Activated CD4-positive, alpha-beta T cell treated with anti-CD3 and anti-CD28 coated beads for 36 hours (primary cell): Measurements from ENCODE around the gene ZNF467. TPM values are rescaled to one million over a fixed set of nuclear protein-coding genes. Genes with fewer than 3 reads are reported as not detected.

Experiments
- ATAC-seq: fragments of 200-7000 bp; cut with Tn5 transposase; one replicate; pipeline ENCODE4 v1.10.0; 2021; ENCODE audit warnings: mild to moderate bottlenecking, moderate library complexity
- CTCF ChIA-PET: fragments of 350-600 bp; sonication (Branson Sonifier 250); formaldehyde crosslinking; loops from one replicate; lab custom pipeline; 2021; ENCODE audit warnings: antibody characterized with exemption; lab: Charles Lee
- POLR2A ChIA-PET: fragments of 350-600 bp; sonication (Branson Sonifier 250); formaldehyde crosslinking; loops from one replicate; lab custom pipeline; 2021; ENCODE audit warnings: antibody characterized with exemption, inconsistent platforms; lab: Charles Lee
- DNase-seq: peaks from one replicate; pipeline ENCODE4 v3.0.0-alpha.2; 2020
- H3K27ac Mint-ChIP-seq: one replicate; pipeline ENCODE4 v1.8.0; 2021; ENCODE audit warnings: mixed read lengths
- H3K27me3 Mint-ChIP-seq: one replicate; pipeline ENCODE4 v1.8.0; 2021; ENCODE audit warnings: mixed read lengths
- H3K36me3 Mint-ChIP-seq: one replicate; pipeline ENCODE4 v1.8.0; 2021; ENCODE audit warnings: low read depth, mixed read lengths
- H3K4me1 Mint-ChIP-seq: one replicate; pipeline ENCODE4 v1.8.0; 2021; ENCODE audit warnings: mixed read lengths
- H3K4me3 Mint-ChIP-seq: one replicate; pipeline ENCODE4 v1.8.0; 2021; ENCODE audit warnings: mild to moderate bottlenecking, moderate library complexity, mixed read lengths
- H3K9me3 Mint-ChIP-seq: one replicate; pipeline ENCODE4 v1.8.0; 2021; ENCODE audit warnings: low read depth, mixed read lengths
- intact Hi-C, 2 experiments: fragments of 100-400 bp; cut with DNase I in 1 of 2; cut with micrococcal nuclease in 1 of 2; formaldehyde crosslinking; loops; one replicate each; pipeline versions ENCODE4 v1.14.2 to v1.15.1; 2022 to 2024; cut with DNase I, micrococcal nuclease
- total RNA-seq, 2 experiments: library from RNA; stranded (reverse); gene quantifications; one replicate each; pipeline ENCODE4 v1.2.3, GENCODE V29; 2021

Gene ZNF467
- total RNA-seq, 2 experiments from 2014 or later, result 0.23 to 0.25 TPM

- CTCF ChIA-PET, result no interaction called here
- Mint-ChIP-seq H3K27me3 (no peaks in the 10 kb centered on the region), H3K4me1 (no peaks in the 10 kb centered on the region), H3K4me3 (no peak overlapping the region), H3K9me3 (no peaks in the 10 kb centered on the region), H3K27ac (no peak overlapping the region), H3K36me3 (no peaks in the 10 kb centered on the region)
- DNase-seq, result no peak
- no peak for ATAC-seq
- intact Hi-C loops, result no loop called here
- POLR2A ChIA-PET, result no interaction called here
Measured at GRCh38 chr7:149816267-149816751, 42.9 kb upstream of the ZNF467 start.

- no peaks in the 10 kb centered on the region for H3K4me1 Mint-ChIP-seq
- no peaks in the 10 kb centered on the region for H3K27me3 Mint-ChIP-seq
- H3K27ac Mint-ChIP-seq, result no peak overlapping the region
- no peaks in the 10 kb centered on the region for H3K9me3 Mint-ChIP-seq
- DNase-seq (no peak), ATAC-seq (no peak)
- no peak overlapping the region for H3K4me3 Mint-ChIP-seq
- intact Hi-C loops, result no loop called here
- ChIA-PET CTCF (no interaction called here), POLR2A (no interaction called here)
- H3K36me3 Mint-ChIP-seq, result no peaks in the 10 kb centered on the region
Measured at GRCh38 chr7:149815661-149816266, 42.4 kb upstream of the ZNF467 start.

- DNase-seq (no peak), ATAC-seq (no peak)
- Mint-ChIP-seq H3K4me1 (no peaks in the 10 kb centered on the region), H3K9me3 (no peaks in the 10 kb centered on the region), H3K36me3 (no peaks in the 10 kb centered on the region), H3K27ac (no peak overlapping the region), H3K27me3 (no peaks in the 10 kb centered on the region), H3K4me3 (no peak overlapping the region)
- POLR2A ChIA-PET, result no interaction called here
- intact Hi-C loops, result no loop called here
- CTCF ChIA-PET, result no interaction called here
Measured at GRCh38 chr7:149815121-149815520, 41.7 kb upstream of the ZNF467 start.

- no peaks in the 10 kb centered on the region for H3K27me3 Mint-ChIP-seq
- no peaks in the 10 kb centered on the region for H3K4me1 Mint-ChIP-seq
- no peak overlapping the region for H3K27ac Mint-ChIP-seq
- no peak overlapping the region for H3K4me3 Mint-ChIP-seq
- ATAC-seq (no peak), DNase-seq (no peak)
- intact Hi-C loops, result no loop called here
- H3K9me3 Mint-ChIP-seq, result no peaks in the 10 kb centered on the region
- POLR2A ChIA-PET, result no interaction called here
- CTCF ChIA-PET, result no interaction called here
- no peaks in the 10 kb centered on the region for H3K36me3 Mint-ChIP-seq
Measured at GRCh38 chr7:149814494-149814893, 41.1 kb upstream of the ZNF467 start.

GRCh38 chr7:149813254-149814035 lies 40.1 kb upstream of the ZNF467 start:
- CTCF ChIA-PET, result interaction anchor here (0.5 kb wide), 1 partner anchor 567 kb away, joined by 4 read pairs; no protein-coding TSS in a partner anchor

GRCh38 chr7:149811831-149812490 lies 38.6 kb upstream of the ZNF467 start:
- POLR2A ChIA-PET, result no interaction called here
- ATAC-seq (no peak), DNase-seq (no peak)
- Mint-ChIP-seq H3K27ac (no peak overlapping the region), H3K27me3 (no peaks in the 10 kb centered on the region), H3K4me3 (no peak overlapping the region), H3K4me1 (no peaks in the 10 kb centered on the region), H3K9me3 (no peaks in the 10 kb centered on the region), H3K36me3 (no peaks in the 10 kb centered on the region)
- CTCF ChIA-PET, result interaction anchor here (0.6 kb wide), 1 partner anchor 12 kb away, joined by 4 read pairs; no protein-coding TSS in a partner anchor
- intact Hi-C loops, result no loop called here

More at GRCh38 chr7:149813254-149814035, 40.1 kb upstream of the ZNF467 start:
- no peaks in the 10 kb centered on the region for H3K27me3 Mint-ChIP-seq
- no peaks in the 10 kb centered on the region for H3K4me1 Mint-ChIP-seq
- DNase-seq, result no peak
- no peak overlapping the region for H3K27ac Mint-ChIP-seq
- H3K36me3 Mint-ChIP-seq, result no peaks in the 10 kb centered on the region
- intact Hi-C loops, result no loop called here
- no peak overlapping the region for H3K4me3 Mint-ChIP-seq
- POLR2A ChIA-PET, result no interaction called here
- no peaks in the 10 kb centered on the region for H3K9me3 Mint-ChIP-seq
- no peak for ATAC-seq

- POLR2A ChIA-PET, result no interaction called here
- H3K27me3 Mint-ChIP-seq, result no peaks in the 10 kb centered on the region
- intact Hi-C loops, result no loop called here
- no peak overlapping the region for H3K27ac Mint-ChIP-seq
- H3K36me3 Mint-ChIP-seq, result no peaks in the 10 kb centered on the region
- H3K9me3 Mint-ChIP-seq, result no peaks in the 10 kb centered on the region
- H3K4me3 Mint-ChIP-seq, result no peak overlapping the region
- DNase-seq (no peak), ATAC-seq (no peak)
- no peaks in the 10 kb centered on the region for H3K4me1 Mint-ChIP-seq
- CTCF ChIA-PET, result no interaction called here
Measured at GRCh38 chr7:149811221-149811620, 37.8 kb upstream of the ZNF467 start.

- no peaks in the 10 kb centered on the region for H3K36me3 Mint-ChIP-seq
- CTCF ChIA-PET, result interaction anchor here (0.6 to 1.1 kb wide), 2 partner anchors 31 to 181 kb away, joined by 3 read pairs; no protein-coding TSS in a partner anchor
- ATAC-seq (no peak), DNase-seq (no peak)
- intact Hi-C loops, result no loop called here
- H3K27me3 Mint-ChIP-seq, result no peaks in the 10 kb centered on the region
- POLR2A ChIA-PET, result no interaction called here
- H3K9me3 Mint-ChIP-seq, result no peaks in the 10 kb centered on the region
- H3K27ac Mint-ChIP-seq, result no peak overlapping the region
- H3K4me1 Mint-ChIP-seq, result no peaks in the 10 kb centered on the region
- H3K4me3 Mint-ChIP-seq, result no peak overlapping the region
Measured at GRCh38 chr7:149809215-149809614, 35.8 kb upstream of the ZNF467 start.

- no peaks in the 10 kb centered on the region for H3K4me1 Mint-ChIP-seq
- POLR2A ChIA-PET, result no interaction called here
- H3K27ac Mint-ChIP-seq, result no peak overlapping the region
- intact Hi-C loops, result no loop called here
- H3K4me3 Mint-ChIP-seq, result no peak overlapping the region
- H3K36me3 Mint-ChIP-seq, result no peaks in the 10 kb centered on the region
- no peak for ATAC-seq
- no peaks in the 10 kb centered on the region for H3K9me3 Mint-ChIP-seq
- CTCF ChIA-PET, result interaction anchor here (0.6 to 1.1 kb wide), 4 partner anchors 66 to 638 kb away, joined by 3 to 7 read pairs (median 3); no protein-coding TSS in a partner anchor
- no peaks in the 10 kb centered on the region for H3K27me3 Mint-ChIP-seq
- DNase-seq, result no peak
Measured at GRCh38 chr7:149808311-149808710, 34.9 kb upstream of the ZNF467 start.

- CTCF ChIA-PET, result interaction anchor here (0.6 to 1.3 kb wide), 4 partner anchors 10 to 144 kb away, joined by 3 to 7 read pairs (median 3); no protein-coding TSS in a partner anchor
- DNase-seq (no peak), ATAC-seq (no peak)
- POLR2A ChIA-PET, result no interaction called here
- intact Hi-C loops, result no loop called here
- Mint-ChIP-seq H3K4me3 (no peak overlapping the region), H3K36me3 (no peaks in the 10 kb centered on the region), H3K27me3 (no peaks in the 10 kb centered on the region), H3K27ac (no peak overlapping the region), H3K9me3 (no peaks in the 10 kb centered on the region), H3K4me1 (no peaks in the 10 kb centered on the region)
Measured at GRCh38 chr7:149806726-149807125, 33.3 kb upstream of the ZNF467 start.

- ChIA-PET CTCF (no interaction called here), POLR2A (no interaction called here)
- no peak overlapping the region for H3K27ac Mint-ChIP-seq
- H3K27me3 Mint-ChIP-seq, result no peaks in the 10 kb centered on the region
- ATAC-seq, result no peak
- H3K4me1 Mint-ChIP-seq, result no peaks in the 10 kb centered on the region
- no peak for DNase-seq
- no peaks in the 10 kb centered on the region for H3K9me3 Mint-ChIP-seq
- intact Hi-C loops, result no loop called here
- no peak overlapping the region for H3K4me3 Mint-ChIP-seq
- no peaks in the 10 kb centered on the region for H3K36me3 Mint-ChIP-seq
Measured at GRCh38 chr7:149804106-149804505, 30.7 kb upstream of the ZNF467 start.
